MM.1S (cell line): ENCODE results near the gene KRTAP12-1.
A peak's percentile ranks its signal among the peaks of the same experiment; 100 is the strongest.

Experiments
- DNase-seq: peaks from one replicate; pipeline ENCODE4 v3.0.0-alpha.2; 2015
- H2AFZ ChIP-seq: fragments of 300-600 bp; sonication (generic); 2 replicates; pipeline ENCODE4 v1.6.0; 2016; ENCODE audit warnings: antibody characterized with exemption, low read length
- H3F3A ChIP-seq: fragments of 300-600 bp; sonication (generic); 2 replicates; pipeline ENCODE4 v1.6.1; 2016; ENCODE audit warnings: mild to moderate bottlenecking, antibody characterized with exemption, low read length, moderate library complexity, mixed read lengths; ENCODE audit not compliant: insufficient read depth
- H3K27ac ChIP-seq: fragments of 300-600 bp; sonication (generic); 2 replicates; pipeline ENCODE4 v1.5.1; 2016; ENCODE audit warnings: mild to moderate bottlenecking, low read length
- H3K27me3 ChIP-seq: fragments of 300-600 bp; sonication (generic); replicated peaks from 2 replicates; pipeline ENCODE4 v1.6.0; 2016; ENCODE audit warnings: low read length; ENCODE audit not compliant: insufficient read depth
- H3K36me3 ChIP-seq: fragments of 300-600 bp; sonication (generic); replicated peaks from 2 replicates; pipeline ENCODE4 v1.6.1; 2016; ENCODE audit warnings: mild to moderate bottlenecking, low read length, mixed read lengths; ENCODE audit not compliant: insufficient read depth
- H3K4me1 ChIP-seq: fragments of 300-600 bp; sonication (generic); 2 replicates; pipeline ENCODE4 v1.6.1; 2016; ENCODE audit warnings: low read length, mixed read lengths
- H3K4me2 ChIP-seq: fragments of 300-600 bp; sonication (generic); 2 replicates; pipeline ENCODE4 v1.6.0; 2016; ENCODE audit warnings: low read depth, low read length
- H3K4me3 ChIP-seq: fragments of 300-600 bp; sonication (generic); 2 replicates; pipeline ENCODE4 v1.5.1; 2016; ENCODE audit warnings: low read length, mixed read lengths
- H3K79me2 ChIP-seq: fragments of 300-600 bp; sonication (generic); 2 replicates; pipeline ENCODE4 v1.6.1; 2016; ENCODE audit warnings: mixed run types, low read length, mixed read lengths
- H3K9ac ChIP-seq: fragments of 300-600 bp; sonication (generic); 2 replicates; pipeline ENCODE4 v1.6.1; 2016; ENCODE audit warnings: low read length, mixed read lengths
- H3K9me2 ChIP-seq: fragments of 300-600 bp; sonication (generic); replicated peaks from 2 replicates; pipeline ENCODE4 v1.6.1; 2016; ENCODE audit warnings: mild to moderate bottlenecking, low read length, mixed read lengths; ENCODE audit not compliant: insufficient read depth
- H3K9me3 ChIP-seq: fragments of 300-600 bp; sonication (generic); replicated peaks from 2 replicates; pipeline ENCODE4 v1.6.1; 2016; ENCODE audit warnings: mild to moderate bottlenecking, low read length, mixed read lengths; ENCODE audit not compliant: insufficient read depth
- H4K20me1 ChIP-seq: fragments of 300-600 bp; sonication (generic); 2 replicates; pipeline ENCODE4 v1.6.1; 2016; ENCODE audit warnings: mild to moderate bottlenecking, low read length, moderate library complexity, mixed read lengths; ENCODE audit not compliant: insufficient read depth
- EZH2 ChIP-seq: fragments of 300-600 bp; sonication (generic); optimal IDR thresholded peaks from 2 replicates; pipeline ENCODE3; 2017; ENCODE audit warnings: low read depth, mild to moderate bottlenecking, antibody characterized with exemption, low read length, mixed read lengths
- EZH2phosphoT487 ChIP-seq: fragments of 300-600 bp; sonication (generic); IDR thresholded peaks from 2 replicates; pipeline ENCODE4 v1.6.1; 2018; ENCODE audit warnings: antibody characterized with exemption, low read length
- TF ChIP-seq, protein P1 (sequence below): fragments of 300-600 bp; sonication (generic); IDR thresholded peaks from 2 replicates; pipeline ENCODE4 v1.5.1; 2016; ENCODE audit warnings: antibody characterized with exemption, low read length, mixed read lengths

KRTAP12-1 gene

DNA sequence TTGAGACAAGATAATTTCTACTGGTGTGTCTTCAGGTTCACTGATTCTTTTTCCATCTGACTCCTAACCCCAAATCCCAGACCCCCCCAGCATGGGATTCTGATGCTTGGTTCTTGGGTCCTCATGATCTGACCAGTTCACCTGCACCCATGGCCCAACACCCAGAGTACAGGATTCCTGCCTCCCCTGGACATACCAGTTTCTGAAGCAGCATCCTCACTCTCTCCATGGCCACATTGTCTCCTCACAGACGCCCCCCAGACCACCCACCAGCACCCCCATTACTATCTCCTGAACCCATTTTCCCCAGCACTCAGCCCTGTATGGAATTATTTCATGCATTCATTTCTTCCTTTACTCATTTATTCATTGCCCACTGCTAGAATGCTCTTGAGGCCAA is 25.1 kb downstream of the KRTAP12-1 start:
- H2AFZ ChIP-seq, result no peak overlapping the region
- no peaks in the 10 kb centered on the region for H4K20me1 ChIP-seq
- peaks cover 76% of the 10 kb centered on the region for H3K27me3 ChIP-seq
- H3K9me2 ChIP-seq, result no peaks in the 10 kb centered on the region
- H3K9me3 ChIP-seq, result no peaks in the 10 kb centered on the region
- no peaks in the 10 kb centered on the region for H3F3A ChIP-seq
- no peaks in the 10 kb centered on the region for H3K36me3 ChIP-seq
- peak overlapping the region; percentile 33; the same call in 1 of the 2 replicates for H3K4me2 ChIP-seq
- H3K9ac ChIP-seq, result no peak overlapping the region
- no peak overlapping the region for H3K4me3 ChIP-seq
- no peak for DNase-seq
- H3K79me2 ChIP-seq, result no peaks in the 10 kb centered on the region
- H3K27ac ChIP-seq, result no peak overlapping the region
- H3K4me1 ChIP-seq, result no peaks in the 10 kb centered on the region
- TF ChIP-seq EZH2 (no peak), EZH2phosphoT487 (no peak)
- TF ChIP-seq, protein P1, sequence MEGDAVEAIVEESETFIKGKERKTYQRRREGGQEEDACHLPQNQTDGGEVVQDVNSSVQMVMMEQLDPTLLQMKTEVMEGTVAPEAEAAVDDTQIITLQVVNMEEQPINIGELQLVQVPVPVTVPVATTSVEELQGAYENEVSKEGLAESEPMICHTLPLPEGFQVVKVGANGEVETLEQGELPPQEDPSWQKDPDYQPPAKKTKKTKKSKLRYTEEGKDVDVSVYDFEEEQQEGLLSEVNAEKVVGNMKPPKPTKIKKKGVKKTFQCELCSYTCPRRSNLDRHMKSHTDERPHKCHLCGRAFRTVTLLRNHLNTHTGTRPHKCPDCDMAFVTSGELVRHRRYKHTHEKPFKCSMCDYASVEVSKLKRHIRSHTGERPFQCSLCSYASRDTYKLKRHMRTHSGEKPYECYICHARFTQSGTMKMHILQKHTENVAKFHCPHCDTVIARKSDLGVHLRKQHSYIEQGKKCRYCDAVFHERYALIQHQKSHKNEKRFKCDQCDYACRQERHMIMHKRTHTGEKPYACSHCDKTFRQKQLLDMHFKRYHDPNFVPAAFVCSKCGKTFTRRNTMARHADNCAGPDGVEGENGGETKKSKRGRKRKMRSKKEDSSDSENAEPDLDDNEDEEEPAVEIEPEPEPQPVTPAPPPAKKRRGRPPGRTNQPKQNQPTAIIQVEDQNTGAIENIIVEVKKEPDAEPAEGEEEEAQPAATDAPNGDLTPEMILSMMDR, result no peak

DNA sequence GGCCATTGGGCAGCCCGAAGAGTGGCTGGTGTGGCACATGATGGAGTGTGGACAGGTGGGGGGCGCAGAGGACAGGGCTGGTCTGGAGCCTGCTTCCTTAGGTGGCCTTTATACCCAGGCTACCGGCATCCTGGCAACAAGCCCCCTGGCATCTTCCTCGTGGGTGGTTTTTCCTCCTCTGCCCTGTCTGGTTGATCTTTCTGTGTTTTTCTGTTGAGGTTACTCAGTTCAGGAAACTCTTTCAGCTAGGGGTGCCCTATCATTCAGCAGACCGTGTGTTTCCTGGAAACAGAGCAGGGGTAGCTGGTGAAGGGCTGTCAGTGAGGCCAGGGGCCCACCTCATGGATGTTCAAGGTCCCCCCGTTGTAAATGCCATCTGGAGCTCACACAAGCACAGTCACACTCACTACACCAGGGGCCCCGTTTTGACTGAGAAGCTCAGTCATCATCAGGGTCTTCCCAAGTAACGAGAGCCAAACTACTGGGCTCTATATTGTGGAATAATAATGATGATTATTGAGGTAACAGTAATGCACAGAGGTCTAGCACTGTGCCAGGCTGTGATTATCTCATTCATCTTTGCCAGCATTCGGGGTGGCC is 27.3 kb downstream of the KRTAP12-1 start, which contains the start of gene KRTAP12-4:
Gene KRTAP12-4 (minus strand): TSS at position 84 of the 600 bp plus-strand sequence. CDS start 45 bp downstream, at position 39.
- no peaks in the 10 kb centered on the region for H3F3A ChIP-seq
- H3K4me3 ChIP-seq, result no peak within 1 kb of the TSS
- H2AFZ ChIP-seq, result no peak within 1 kb of the TSS
- H3K79me2 ChIP-seq, result no peaks in the 10 kb centered on the region
- no peaks in the 10 kb centered on the region for H3K4me1 ChIP-seq
- H3K27me3 ChIP-seq, result peaks cover 82% of the 10 kb centered on the region
- no peak for DNase-seq
- no peaks in the 10 kb centered on the region for H3K36me3 ChIP-seq
- TF ChIP-seq EZH2 (no peak), EZH2phosphoT487 (no peak)
- TF ChIP-seq, protein P1, result no peak
- no peak within 1 kb of the TSS for H3K4me2 ChIP-seq
- H3K27ac ChIP-seq, result no peak within 1 kb of the TSS
- H3K9ac ChIP-seq, result no peak within 1 kb of the TSS
- no peaks in the 10 kb centered on the region for H3K9me2 ChIP-seq
- H4K20me1 ChIP-seq, result no peaks in the 10 kb centered on the region
- H3K9me3 ChIP-seq, result no peaks in the 10 kb centered on the region

DNA sequence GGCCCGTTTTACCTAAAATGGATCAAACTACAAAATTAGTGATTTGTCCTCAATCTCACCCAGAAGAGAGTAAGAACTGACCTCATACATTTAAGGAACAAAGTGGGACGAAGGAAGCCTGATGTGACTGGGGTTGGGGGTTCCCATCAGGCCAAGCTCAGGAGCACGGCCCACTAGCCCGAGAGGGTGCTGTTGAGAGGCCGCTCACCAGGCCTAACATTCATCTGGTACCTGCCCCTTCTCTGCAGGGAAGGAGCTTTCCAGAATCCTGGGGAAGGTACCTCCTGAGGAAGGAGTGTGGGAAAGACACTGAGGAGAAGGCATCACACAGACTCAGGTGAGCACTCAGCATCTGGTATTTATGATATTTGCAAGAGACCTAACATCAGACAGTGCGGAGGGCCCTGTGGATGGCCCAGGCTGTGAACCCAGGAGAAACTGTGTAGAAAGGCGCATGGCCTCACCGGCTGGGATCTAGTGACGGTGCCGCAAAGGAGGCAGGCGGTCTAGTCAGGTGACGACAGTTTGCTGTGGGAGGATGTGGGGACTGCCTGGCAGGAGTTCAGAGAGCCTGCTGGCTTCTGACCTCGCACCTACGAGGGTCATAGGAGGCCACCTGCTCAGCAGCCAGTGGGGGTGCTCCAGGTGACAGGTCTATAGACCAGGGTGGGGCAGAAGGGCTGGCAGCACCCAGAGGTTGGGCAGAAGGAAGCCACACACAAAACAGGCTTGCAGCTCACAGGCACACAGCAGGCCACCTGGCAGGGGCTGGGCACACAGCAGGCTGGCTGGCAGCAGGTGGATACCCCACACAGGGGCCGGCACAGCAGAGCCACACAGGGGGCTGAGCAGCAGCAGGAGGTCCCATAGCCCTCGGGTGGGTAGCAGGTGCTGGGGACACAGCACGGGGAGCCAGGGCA is 28.0 kb downstream of the KRTAP12-1 start:
- H3K4me1 ChIP-seq, result no peaks in the 10 kb centered on the region
- H3K9me3 ChIP-seq, result no peaks in the 10 kb centered on the region
- no peak overlapping the region for H3K4me2 ChIP-seq
- no peak overlapping the region for H3K9ac ChIP-seq
- no peaks in the 10 kb centered on the region for H3K79me2 ChIP-seq
- no peaks in the 10 kb centered on the region for H3F3A ChIP-seq
- no peak overlapping the region for H2AFZ ChIP-seq
- H3K9me2 ChIP-seq, result no peaks in the 10 kb centered on the region
- no peak overlapping the region for H3K27ac ChIP-seq
- no peaks in the 10 kb centered on the region for H4K20me1 ChIP-seq
- H3K36me3 ChIP-seq, result no peaks in the 10 kb centered on the region
- H3K4me3 ChIP-seq, result no peak overlapping the region
- DNase-seq, result no peak
- TF ChIP-seq EZH2 (no peak), EZH2phosphoT487 (no peak)
- TF ChIP-seq, protein P1, result no peak
- H3K27me3 ChIP-seq, result peaks cover 83% of the 10 kb centered on the region
